Measurements from ENCODE around the gene SCARB1.
A peak's percentile ranks its signal among the peaks of the same experiment; 100 is the strongest.

The SCARB1 gene

DNA sequence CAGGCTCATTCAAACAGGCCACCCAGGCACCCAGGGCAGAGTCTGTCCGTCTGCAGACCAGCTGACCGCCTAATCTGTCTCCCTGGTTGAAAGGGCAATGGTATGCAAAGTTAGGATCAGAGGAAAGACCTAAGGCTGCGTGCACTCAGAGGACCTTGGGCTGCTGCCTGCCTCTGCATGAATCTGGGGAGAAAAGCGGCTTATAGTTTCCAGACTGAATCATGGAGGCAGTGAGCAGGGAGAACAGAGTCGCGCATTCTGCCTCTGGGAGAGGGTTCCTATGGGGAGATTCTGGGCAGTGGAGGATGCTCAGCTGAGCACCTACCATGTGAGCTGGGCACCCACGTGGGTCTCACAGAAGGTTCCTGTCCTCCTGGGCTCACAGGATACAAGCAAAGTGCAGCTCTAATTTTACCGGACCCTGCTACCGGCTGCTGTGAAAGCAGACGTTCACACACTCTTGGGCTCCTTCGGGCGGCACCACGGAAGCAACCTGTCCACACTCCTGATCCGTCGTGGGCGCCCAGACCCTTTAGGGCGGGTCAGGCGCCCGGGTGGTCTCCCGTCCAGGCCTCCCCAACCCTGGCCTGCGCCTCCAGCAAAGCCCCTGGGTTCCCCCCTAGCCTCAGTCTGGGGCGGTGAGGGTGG is 772 bp downstream of the SCARB1 start:
- DNase-seq (ENCODE audit: low spot score): peak; percentile 71

DNA sequence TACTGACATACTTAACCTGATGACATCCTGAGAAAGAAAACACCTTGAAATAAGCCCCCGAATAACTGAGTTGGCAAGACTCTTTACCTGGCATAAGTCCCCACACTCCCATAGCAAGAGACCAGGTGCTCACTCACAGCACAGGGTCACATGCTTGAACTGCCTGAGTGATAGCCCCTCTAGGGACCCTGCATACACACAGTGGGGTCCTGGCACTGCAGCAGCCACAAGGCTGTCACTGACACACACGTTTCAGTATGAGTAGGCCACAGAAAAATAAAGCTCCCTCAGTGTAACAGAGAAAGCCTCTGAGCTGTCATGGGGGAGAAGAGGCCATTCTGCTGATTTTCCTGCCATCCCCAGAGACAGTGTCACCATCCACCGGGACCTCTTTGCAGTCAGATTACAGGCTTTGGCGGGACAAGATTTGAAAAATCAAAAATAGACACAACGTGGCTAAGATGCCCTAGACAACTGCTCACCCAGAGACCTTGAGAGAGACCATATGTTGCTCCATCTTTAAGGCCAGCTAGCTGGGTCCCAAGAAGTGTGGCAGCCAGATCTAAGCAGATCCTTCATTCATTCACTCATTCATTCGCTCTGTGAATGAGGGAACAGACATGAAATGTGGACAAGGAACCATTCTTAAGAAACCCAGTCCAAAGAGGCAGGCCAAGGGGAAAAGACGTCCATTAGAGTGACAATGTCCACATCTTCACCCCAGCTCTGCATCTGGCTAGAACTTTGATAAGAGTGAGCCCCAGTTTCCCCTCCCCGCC is 1.6 kb downstream of the SCARB1 start:
- no peak for DNase-seq (ENCODE audit: low spot score)

DNA sequence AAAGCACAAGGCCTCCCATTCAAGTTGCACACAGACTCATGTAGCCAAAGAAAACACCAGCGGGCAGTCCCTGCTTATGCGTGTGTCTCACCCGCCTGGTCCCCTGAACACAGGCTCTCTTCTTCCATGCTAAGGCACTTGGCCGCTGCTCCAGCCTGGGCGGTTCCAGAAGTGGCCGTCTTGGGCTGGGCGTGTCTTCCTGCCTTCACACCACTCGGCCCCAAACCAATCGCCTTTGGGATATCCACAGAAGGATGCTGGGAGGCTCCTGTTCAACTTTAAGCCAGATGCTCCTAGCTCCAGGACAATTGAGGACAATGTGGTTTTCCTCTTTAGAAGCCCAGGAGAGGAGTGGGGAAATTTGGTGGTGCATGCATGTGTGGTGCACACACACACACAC is 2.2 kb downstream of the SCARB1 start:
- no peak for DNase-seq (ENCODE audit: low spot score)

DNA sequence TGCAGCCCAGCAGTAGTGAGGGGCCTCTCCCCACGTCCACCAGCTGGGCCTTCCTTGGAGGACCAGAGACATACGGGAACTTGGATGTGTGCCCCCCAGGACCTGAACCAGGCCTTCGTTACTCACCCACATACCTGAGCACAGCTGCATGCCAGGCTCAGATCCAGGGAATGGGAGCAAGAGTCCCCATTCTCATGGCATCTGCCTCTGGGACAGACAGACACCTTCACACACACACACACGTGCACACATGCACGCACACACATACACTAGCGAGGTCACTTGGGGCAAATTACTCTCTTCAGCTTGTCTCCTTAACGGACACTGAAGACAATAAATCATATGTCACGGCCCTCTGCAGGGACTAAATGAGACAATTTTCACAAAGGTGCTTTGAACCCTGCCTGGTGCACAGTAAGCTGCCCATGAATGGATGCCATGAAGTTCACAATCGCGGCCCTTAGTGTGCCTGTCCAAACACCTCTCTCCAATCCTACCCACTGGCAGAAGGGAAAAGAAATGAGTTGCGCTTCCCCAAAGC is 5.7 kb downstream of the SCARB1 start:
- no peak for DNase-seq (ENCODE audit: low spot score)

DNA sequence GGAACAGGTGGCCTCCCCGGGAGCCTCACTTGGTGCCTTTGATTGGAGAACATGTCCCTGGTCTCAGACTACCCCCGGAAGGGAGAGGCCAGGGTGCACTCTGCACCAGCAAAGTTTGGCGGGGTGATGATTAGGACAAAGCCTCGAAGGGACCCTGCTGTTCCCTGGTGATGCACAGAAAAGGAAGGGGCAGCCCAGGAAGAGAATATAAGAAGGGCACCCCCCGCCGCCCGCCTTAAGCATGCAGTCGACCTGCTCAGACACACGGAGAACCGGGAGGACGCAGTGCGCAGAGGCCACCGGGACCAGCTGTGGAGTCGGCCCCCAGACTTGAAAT is 6.9 kb downstream of the SCARB1 start:
- DNase-seq (ENCODE audit: low spot score): no peak

DNA sequence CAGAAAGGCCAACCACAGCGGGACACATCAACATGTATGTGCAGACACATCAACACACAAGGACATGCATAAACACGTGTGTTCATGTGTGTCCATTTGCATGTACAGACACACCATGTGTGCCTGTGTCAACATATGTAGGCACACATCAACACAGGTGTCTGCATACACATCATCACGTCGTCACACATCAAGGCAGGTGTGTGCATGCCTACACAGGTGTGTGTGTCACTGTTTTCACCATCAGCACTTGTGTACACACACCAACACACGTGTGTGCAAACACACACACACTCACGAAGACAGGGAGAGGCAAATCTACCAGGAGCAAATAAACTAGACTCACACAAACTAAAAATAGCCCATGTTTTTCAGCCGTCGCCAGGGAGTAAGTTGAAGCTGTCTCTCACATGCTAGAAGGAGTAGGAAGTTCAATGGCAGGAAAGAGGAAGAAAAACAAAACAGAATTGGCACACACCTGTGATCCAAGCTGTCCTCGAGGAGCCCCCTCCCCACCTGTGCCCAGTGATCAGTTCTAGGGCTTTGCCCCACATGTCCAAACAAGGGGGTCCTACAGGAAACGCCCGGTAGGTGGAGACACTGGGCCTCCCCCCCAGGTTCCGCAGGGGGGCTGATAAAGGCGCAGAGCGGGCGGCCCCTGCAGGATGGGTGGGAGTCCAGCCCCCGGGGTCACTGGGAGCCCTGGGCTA is 7.4 kb downstream of the SCARB1 start:
- DNase-seq (ENCODE audit: low spot score): no peak

DNA sequence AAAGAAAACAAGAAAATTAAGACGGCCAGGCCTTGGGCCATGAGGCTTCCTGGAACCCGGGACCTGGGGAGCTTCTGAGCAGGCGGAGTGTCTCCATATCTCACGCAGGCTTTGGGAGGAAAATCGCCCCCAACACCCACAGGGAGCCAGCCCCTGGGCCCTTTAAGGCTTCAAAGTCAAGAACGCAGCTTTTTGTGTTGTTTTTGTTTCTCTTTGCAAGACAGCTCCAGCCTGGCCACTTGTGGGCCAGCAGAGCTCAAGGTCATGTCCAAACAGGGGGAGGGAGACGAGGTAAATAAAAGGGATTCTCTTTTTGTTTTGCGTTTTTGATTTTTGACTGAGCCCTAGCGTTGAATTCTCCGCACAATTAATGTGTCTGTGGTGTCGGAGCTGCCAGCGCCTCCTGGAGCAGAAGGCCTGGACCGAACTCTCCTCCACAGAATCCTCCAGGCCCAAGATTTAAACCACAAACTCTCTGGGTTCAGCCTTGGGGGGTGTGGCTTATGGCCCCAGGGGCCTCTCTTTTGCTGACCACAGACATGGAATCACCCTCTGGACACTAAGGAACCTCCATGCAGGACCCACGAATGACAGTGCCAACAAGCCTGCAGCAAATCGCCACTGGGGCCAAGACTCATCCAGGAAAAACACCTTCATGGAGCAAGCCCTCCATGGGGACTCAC is 8.2 kb downstream of the SCARB1 start:
- no peak for DNase-seq (ENCODE audit: low spot score)

DNA sequence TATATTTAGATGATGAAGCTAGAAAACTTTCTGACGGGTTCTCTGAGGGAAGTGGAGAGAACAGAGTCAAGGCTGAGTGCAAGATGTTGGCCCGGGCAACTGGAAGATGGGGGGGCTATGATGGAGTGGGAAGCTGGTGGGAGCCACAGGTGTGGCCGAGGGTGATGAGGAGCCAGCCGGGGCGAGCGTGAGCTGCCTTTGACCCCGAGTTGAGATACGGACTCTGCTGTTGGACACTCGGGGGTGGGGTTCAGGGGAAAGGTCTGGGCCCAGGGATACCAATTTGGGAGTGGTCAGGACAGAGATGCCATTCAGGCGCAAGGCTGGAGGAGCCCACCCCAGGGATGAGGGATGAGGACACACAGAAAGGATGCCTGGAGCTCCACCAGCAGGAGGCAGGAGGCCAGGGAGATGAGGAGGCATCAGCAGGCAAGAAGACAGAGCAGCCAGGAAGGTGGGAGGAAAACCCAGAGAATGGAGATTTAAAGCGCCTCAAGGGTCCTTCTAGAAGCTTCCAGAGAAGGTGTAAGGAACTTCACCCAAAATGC is 9.0 kb downstream of the SCARB1 start:
- DNase-seq (ENCODE audit: low spot score): no peak

DNA sequence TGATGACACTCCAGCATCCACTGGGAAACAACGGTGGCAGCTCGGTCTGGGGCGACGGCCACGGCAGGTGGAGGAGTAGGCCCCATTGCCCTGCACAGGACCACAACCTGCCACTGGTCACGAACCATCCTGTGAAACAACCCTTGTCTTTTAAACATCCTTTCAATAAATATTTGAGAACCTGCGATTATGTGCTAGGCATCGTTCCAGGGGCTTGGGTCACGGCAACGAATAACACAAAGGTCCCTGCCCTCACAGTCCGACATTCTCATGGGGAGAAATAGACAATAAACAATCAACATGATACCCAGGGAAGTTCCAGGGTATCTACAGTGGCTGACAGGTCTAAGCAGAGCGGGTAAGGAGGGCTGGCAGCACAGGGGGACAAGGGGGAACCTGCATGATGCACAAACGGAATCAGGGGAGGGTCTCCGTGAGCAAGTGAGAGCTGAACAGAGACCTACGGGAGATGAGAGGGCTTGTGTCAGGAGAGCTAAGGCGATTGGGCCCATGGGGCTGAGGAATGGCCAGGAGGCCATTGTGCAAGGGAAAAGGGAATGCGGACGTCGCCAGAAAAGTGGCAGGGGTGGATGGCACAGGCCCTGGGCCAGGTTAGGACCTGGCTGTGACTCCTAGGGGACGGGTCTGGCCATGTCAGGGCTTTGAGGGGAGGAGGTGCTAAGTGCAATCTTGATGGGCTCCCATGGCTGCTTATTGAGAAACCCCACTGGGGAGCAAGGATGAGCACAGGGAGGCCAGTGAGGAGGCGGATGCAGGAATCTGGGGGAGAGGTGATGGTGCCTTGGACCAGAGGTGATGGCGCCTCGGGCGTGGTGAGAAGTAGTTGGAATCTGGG is 9.7 kb downstream of the SCARB1 start:
- no peak for DNase-seq (ENCODE audit: low spot score)

DNA sequence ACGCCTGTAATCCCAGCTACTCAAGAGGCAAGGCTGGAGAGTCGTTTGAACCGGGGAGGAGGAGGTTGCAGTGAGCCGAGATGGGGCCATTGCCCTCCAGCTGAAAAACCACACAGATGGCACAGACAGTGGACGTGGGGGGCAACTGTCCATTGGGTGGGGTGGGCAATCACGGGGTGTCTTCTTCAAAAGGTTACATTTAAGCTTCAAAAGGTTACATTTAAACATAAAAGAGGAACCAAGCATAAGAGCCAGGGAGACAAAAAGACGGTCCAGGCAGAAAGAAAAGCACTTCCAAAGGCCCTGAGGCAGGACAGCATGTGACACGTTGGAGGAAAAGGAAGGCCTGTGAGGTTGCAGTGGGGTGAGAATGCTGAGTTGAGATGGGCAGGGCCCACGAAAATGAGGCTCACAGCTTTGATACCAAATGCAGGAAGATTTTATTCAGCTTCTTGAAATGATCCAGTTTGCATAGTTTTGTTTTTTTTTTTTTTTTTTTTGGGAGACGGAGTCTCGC is 10.7 kb downstream of the SCARB1 start:
- DNase-seq (ENCODE audit: low spot score): no peak

DNA sequence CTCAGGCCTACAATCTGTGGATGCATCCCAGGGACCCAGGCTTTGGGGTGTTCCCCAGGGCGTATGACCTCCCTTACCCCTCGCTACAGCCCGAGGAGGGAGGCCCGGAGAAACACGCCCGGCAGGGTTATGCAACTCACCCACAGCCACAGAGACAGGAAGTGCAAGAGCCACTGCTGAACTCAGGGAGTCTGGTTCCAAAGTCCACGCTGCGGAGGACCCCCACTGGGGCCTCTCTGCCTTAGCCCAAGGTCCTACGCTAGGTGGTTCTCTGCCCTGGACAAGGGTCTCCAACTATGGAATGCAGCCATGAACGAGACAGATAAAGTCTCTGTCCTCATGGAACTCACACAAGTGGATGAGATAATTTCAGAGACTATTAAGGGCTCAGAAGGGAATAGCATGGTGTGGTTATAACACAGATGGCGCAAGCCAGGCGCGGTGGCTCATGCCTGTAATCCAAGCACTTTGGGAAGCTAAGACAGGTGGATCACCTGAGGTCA is 11.3 kb downstream of the SCARB1 start:
- DNase-seq (ENCODE audit: low spot score): no peak

DNA sequence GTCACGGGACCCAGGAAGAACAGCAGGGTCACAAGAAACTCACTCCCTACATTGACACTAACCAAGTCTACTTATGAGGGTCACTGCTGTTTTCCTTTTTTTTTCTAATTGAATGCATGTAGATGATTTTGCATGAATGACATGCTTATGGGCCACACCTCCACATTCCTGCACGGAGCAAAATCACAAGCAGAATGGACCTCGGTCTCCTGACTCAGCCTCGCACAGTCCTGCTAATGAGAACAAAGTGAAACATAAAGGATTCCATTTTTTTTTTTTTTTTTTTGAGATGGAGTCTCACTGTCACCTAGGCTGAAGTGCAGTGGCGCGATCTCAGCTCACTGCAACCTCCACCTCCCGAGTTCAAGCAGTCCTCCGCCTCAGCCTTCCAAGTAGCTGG is 12.3 kb downstream of the SCARB1 start:
- no peak for DNase-seq (ENCODE audit: low spot score)

DNA sequence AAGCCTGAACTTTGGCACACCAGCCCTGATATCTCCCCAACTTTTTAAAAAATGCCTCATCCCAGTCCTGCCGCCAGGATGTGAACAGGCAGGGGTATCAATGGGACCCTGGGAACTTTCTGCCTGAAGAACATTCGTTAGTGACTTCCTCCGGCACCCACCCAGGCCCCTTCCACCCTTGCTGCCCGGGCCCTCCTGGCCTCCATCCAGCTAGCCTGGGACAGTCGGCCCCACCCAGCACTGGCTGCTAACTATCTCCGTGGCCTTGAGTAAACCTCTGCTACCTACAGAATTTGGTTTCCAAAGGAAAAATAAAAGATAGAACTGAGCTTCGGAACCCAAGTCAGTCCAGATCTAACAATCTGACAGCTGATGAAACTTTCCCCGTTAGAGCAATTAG is 14.3 kb downstream of the SCARB1 start:
- DNase-seq (ENCODE audit: low spot score): no peak

DNA sequence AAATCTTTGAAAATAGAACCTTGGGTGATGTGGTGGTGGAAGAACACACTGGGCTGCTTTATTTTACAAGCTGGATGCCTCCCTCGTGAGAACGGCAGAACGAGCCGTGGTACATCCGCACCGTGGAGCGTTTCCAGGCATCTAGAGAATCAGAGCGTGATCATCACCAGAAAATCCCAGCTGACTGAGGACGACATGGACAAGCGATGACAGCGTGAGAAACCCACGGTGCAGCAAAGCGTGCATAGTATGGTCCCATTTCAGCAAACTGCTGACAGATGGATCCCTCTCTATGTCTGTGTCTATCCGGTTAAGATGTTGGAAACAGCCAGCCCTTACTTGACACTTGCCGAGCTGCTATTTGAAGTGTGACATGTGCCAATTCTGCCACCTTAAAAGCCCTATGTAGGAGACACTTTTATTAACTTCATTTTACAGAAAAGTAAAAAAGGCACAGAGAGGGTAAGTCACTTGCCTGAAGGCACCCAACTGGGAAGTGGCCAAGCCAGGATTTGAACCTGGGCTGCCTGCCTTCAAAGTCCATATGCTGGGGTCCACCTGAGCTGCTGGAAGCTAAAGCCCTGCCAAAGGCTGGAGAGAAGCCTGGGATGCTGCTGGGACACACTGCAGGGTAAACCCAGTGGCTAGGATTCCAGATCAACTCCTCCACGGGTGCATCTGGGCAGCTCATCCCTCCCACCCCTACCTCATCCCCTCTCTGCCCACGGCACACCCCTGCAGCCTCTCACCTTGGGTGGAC is 14.9 kb downstream of the SCARB1 start:
- no peak for DNase-seq (ENCODE audit: low spot score)

DNA sequence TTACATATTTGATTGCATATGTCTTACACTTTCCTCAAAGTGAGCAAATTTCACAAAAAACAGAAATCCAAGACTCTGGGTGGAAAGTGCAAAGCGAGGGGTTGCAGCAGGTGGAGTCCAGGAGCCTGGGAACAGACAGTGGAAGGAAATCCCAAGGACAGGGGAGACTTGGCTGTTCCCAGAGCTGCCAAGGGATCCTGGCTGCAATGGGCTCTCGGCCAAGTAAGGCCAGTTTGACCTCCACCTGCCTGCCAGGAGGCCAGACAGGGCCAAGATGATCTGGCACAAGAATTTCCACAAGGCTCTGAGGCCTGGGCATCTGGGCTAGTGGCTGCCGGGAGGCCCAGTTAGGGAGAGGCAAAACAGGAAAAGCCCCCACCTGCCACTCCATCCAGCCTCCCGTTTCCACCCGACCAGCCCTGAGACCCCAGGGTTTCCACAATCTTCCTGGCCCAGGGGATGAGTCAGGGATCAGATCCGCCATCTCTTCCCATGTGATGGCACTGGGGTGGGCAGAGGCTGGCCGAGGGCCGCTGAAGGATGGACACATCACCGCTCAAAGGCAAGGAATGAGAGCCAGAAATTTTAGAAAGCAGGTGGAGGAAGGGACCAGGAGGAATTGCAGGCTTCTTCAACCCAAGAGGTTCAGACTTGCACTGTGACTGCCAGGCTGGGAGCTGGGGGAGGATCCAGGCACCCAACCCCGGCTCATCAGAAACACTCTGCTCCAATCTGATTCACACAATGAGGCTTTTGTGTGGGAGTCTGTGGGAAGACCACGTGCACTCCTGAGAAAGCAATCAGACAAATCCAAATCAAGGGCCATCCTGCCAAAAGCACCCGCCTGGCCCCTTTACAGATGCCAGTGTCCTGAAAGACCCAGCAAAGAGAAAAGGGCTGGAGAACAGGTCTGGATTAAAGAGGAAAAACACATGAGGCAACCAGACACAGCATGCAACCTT is 16.3 kb downstream of the SCARB1 start:
- no peak for DNase-seq (ENCODE audit: low spot score)

DNA sequence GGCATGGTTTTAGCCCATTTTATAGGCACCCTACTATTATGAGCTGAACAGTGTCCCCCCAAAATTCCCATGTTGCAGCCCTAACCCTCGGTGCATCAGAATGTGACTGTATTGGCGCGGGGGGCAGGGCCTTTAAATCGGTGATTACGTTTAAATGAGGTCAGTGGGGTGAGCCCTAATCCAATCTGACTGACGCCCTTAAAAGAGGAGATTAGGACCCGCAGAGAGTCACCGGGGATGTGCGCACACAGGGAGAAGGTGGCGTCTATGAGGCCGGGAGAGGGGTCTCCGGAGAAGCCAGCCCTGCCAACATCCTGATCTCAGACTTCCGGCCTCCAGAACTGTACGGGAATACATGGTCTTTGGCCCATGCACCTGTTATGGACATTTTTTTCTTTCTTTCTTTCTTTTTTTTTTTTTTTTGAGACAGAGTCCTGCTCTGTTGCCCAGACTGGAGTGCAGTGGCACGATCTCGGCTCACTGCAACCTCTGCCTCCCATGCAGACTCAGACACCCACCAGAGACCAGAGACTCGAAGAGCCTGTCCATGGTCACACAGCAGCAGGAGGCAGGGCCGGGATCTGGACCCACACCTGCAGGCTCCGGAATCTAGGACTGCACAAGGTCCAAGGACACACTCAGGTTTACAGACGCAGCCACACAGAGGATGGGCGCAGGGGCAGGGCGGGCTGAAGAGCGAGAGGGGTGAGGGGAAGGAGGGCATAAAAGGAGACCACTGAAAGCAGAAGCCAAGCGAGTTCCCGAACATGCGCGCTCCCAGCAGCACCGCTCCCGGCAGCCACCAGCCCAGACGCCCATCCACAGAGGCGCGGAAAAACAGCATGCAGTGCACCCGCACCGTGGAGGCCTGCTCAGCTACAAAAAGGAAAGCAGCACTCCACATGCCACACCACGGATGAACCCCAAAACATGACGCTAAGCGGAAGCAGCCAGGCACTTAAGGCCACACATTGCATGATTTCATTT is 19.0 kb downstream of the SCARB1 start:
- DNase-seq (ENCODE audit: low spot score): no peak

DNA sequence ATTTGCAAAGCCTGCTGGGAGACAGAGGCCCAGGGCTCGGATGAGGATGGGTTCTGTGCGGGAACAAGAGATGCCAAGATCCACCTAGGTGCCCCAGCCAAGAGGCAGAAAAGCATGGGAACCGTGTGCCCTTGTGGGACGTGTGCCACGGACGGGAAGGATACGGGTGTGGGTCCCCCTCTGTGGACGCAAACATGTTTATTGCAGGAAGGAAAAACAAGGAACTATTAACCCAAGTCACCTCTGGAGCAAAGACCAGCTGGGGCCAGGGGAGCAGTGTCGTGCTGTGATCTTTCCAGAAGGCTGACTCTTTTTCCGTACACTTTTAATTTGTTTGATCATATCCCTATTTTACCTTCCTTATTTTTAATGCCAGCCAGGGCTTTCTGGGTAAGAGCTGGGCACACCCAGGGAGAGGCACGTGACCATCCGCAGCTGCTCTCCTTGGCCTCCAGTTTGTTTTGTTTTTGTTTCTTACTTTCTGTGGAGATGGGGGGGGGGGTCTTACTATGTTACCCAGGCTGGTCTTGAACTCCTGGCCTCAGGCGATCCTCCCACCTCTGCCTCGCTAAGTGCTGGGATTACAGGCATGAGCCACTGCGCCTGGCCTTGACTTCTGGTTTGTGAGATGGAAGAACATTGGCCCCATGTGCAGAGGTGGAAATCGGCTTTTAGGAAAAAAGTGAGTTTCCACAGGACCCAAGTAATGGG is 20.7 kb downstream of the SCARB1 start:
- DNase-seq (ENCODE audit: low spot score): no peak

All from ecto neural progenitor cell (in vitro differentiated cells).